K562 (cell line): ENCODE measurements around the gene RRAD. TPM values are rescaled to one million over a fixed set of nuclear protein-coding genes. Genes with fewer than 3 reads are reported as not detected.
A peak's percentile ranks its signal among the peaks of the same experiment; 100 is the strongest.

Source experiments
- ATAC-seq: fragments of 200-7000 bp; cut with Tn5 transposase; 3 replicates; pipeline ENCODE4 v1.9.1; 2020; ENCODE audit warnings: moderate library complexity
- BruUV-seq: library from RNA; stranded (reverse); fragments of 400-500 nt; replicated peaks from 2 replicates; lab custom pipeline; 2021; lab: Mats Ljungman, UMichigan
- CTCF ChIA-PET: fragments of 300-600 bp; formaldehyde crosslinking; extraction: SDS; loops from one replicate; lab custom pipeline; 2021; ENCODE audit warnings: low intra/inter-chr PET ratio; lab: Yijun Ruan, JAX
- POLR2A ChIA-PET: fragments of 300-600, 350-650 bp; sonication (Branson Sonifier 250); formaldehyde crosslinking; extraction: SDS; loops from one replicate; lab custom pipeline; 2021; ENCODE audit warnings: antibody characterized with exemption, inconsistent platforms; lab: Yijun Ruan, JAX
- DNase-seq, 4 experiments: peaks; one replicate each; pipeline versions ENCODE4 v3.0.0 to v3.0.0-alpha.2; 2011 to 2018; ENCODE audit warnings: low spot score in 3 of 4, mixed read lengths in 3 of 4; ENCODE audit errors: extremely low read depth in 1 of 4
- FAIRE-seq: peaks from 2 replicates; lab custom pipeline; 2011; peaks lifted over from hg19 to GRCh38; lab: Jason Lieb, UNC
- H2AFZ ChIP-seq: 2 replicates; pipeline ENCODE4 v1.6.0; 2011; ENCODE audit warnings: low read depth, low read length, control low read depth, inconsistent platforms
- H3K27ac ChIP-seq: fragments of 200-600 bp; 3 replicates; pipeline ENCODE4 v1.8.0; 2011; ENCODE audit warnings: low read depth, mild to moderate bottlenecking, control low read depth, inconsistent platforms, low read length, moderate library complexity, mixed read lengths; ENCODE audit errors: extremely low read depth
- H3K27me3 ChIP-seq, 2 experiments: fragments of 300-600 bp in 1 of 2; 2 replicates in 1 of 2; 3 replicates in 1 of 2; pipeline versions ENCODE4 v1.6.0 to v1.8.0; 2011; ENCODE audit warnings: inconsistent platforms in 2 of 2, low read length in 2 of 2, mild to moderate bottlenecking in 1 of 2, mixed read lengths in 1 of 2, moderate library complexity in 1 of 2; ENCODE audit not compliant: control insufficient read depth in 2 of 2, insufficient read depth in 2 of 2
- H3K36me3 ChIP-seq: fragments of 300-600 bp; 3 replicates; pipeline ENCODE4 v1.8.0; 2011; ENCODE audit warnings: mild to moderate bottlenecking, low read length, inconsistent platforms; ENCODE audit not compliant: control insufficient read depth, insufficient read depth
- H3K4me1 ChIP-seq, 2 experiments: fragments of 200-600 bp in 1 of 2; replicated peaks in 1 of 2; 2 replicates in 1 of 2; 3 replicates in 1 of 2; pipeline versions ENCODE4 v1.5.1 to v1.8.0; 2011; ENCODE audit warnings: inconsistent platforms in 2 of 2, low read length in 2 of 2, mild to moderate bottlenecking in 1 of 2, mixed read lengths in 1 of 2, moderate library complexity in 1 of 2; ENCODE audit not compliant: control insufficient read depth in 2 of 2, insufficient read depth in 2 of 2
- H3K4me2 ChIP-seq: 2 replicates; pipeline ENCODE4 v1.6.1; 2011; ENCODE audit warnings: low read length, control low read depth, inconsistent platforms, mixed read lengths; ENCODE audit not compliant: insufficient read depth
- H3K4me3 ChIP-seq: fragments of 200-600 bp; sonication (generic), shearing (Covaris generic); 2 replicates; pipeline ENCODE4 v1.5.1; 2016; ENCODE audit warnings: control low read depth, inconsistent platforms
- H3K79me2 ChIP-seq: fragments of 200-600 bp; 3 replicates; pipeline ENCODE4 v1.8.0; 2011; ENCODE audit warnings: low read length, inconsistent platforms; ENCODE audit not compliant: control insufficient read depth, insufficient read depth
- H3K9ac ChIP-seq, 2 experiments: 2 replicates each; pipeline versions ENCODE4 v1.6.0 to v1.6.1; 2011; ENCODE audit warnings: low read depth in 2 of 2, low read length in 2 of 2, control low read depth in 1 of 2, inconsistent platforms in 1 of 2, mild to moderate bottlenecking in 1 of 2, mixed read lengths in 1 of 2; ENCODE audit not compliant: insufficient read depth in 1 of 2
- H3K9me1 ChIP-seq: one replicate; pipeline ENCODE4 v1.6.0; 2011; ENCODE audit warnings: inconsistent platforms, mild to moderate bottlenecking, low read length, moderate library complexity; ENCODE audit not compliant: control insufficient read depth, insufficient read depth
- H3K9me3 ChIP-seq: replicated peaks from 2 replicates; pipeline ENCODE4 v1.5.1; 2011; ENCODE audit warnings: low read depth, low read length, inconsistent platforms; ENCODE audit not compliant: control insufficient read depth, insufficient read depth
- H4K20me1 ChIP-seq: replicated peaks from 2 replicates; pipeline ENCODE4 v1.6.1; 2011; ENCODE audit warnings: low read length, inconsistent platforms, mixed read lengths; ENCODE audit not compliant: control insufficient read depth, insufficient read depth
- ASH1L ChIP-seq: fragments of 450-650 bp; IDR thresholded peaks from 2 replicates; pipeline ENCODE4 v1.6.1; 2018; ENCODE audit warnings: borderline replicate concordance, mild to moderate bottlenecking, low read depth; ENCODE audit not compliant: partially characterized antibody
- HBP1 ChIP-seq: fragments of 450-650 bp; formaldehyde crosslinking; IDR thresholded peaks from 2 replicates; pipeline ENCODE4 v1.4.0; 2022; ENCODE audit warnings: missing genetic modification characterization
- HNRNPL ChIP-seq: fragments of 200-400 bp; formaldehyde crosslinking; IDR thresholded peaks from 2 replicates; pipeline ENCODE4 v1.6.1; 2017; ENCODE audit warnings: low read depth, mild to moderate bottlenecking, low read length
- KAT8 ChIP-seq: fragments of 450-650 bp; IDR thresholded peaks from 2 replicates; pipeline ENCODE4 v1.6.1; 2016; ENCODE audit warnings: low read depth, mild to moderate bottlenecking
- MTA1 ChIP-seq: fragments of 450-650 bp; IDR thresholded peaks from 2 replicates; pipeline ENCODE4 v1.6.1; 2017; ENCODE audit warnings: borderline replicate concordance
- NCOA6 ChIP-seq: fragments of 450-650 bp; IDR thresholded peaks from 2 replicates; pipeline ENCODE4 v1.6.1; 2017; ENCODE audit warnings: mild to moderate bottlenecking
- WGBS: fragments of 100-300 bp; shearing (Covaris generic); methylation state at CpG from one replicate; pipeline ENCODE4 v1.1.6; 2016; ENCODE audit warnings: low coverage, mixed read lengths; ENCODE audit not compliant: insufficient coverage; ENCODE audit errors: missing lambda C conversion rate; 5-methylcytosine and 5-hydroxymethylcytosine counted together
- in situ Hi-C: fragments of 300-500 bp; cut with MboI; formaldehyde crosslinking; loops from 4 replicates; pipeline ENCODE4 v1.15.0; 2018; ENCODE audit warnings: inconsistent platforms, mixed read lengths
- intact Hi-C: fragments of 100-400 bp; cut with micrococcal nuclease; formaldehyde crosslinking; loops from 2 replicates; pipeline ENCODE4 v1.14.2; 2022
- polyA plus RNA-seq, 8 experiments: library from polyadenylated mRNA; depleted of rRNA in 4 of 8; stranded (reverse) in 5 of 8; unstranded in 3 of 8; fragments of >200 nt; fragmentation: Nextera tagmentation in 2 of 8; fragmentation: Illumina TruSeq in 1 of 8; extraction: Ambion mirVana in 2 of 8; extraction: Trizol in 1 of 8; gene quantifications; 2 replicates each; pipeline versions ENCODE4 v1.2.1 to v1.2.3, GENCODE V29; 2011 to 2014; ENCODE audit warnings: inconsistent platforms in 1 of 8, missing spikeins in 1 of 8
- total RNA-seq, 7 experiments: library from RNA; depleted of rRNA in 6 of 7; stranded (reverse); fragments of >200 nt in 6 of 7; fragmentation: Illumina TruSeq in 2 of 7; extraction: Trizol in 2 of 7; gene quantifications; 2 replicates each; pipeline versions ENCODE4 v1.2.1 to v1.2.3, GENCODE V29; 2011 to 2021; ENCODE audit warnings: low replicate concordance in 1 of 7

RRAD gene
- total and polyA plus RNA-seq, 9 of the 15 experiments (the other 6 are each of a cell fraction or from before 2014, with no cell fraction given) = 0.09 to 0.20 (median 0.13) TPM; not detected in 5

GRCh38 chr16:66968847-66969246 lies 43.5 kb upstream of the RRAD start:
- H3K4me2 ChIP-seq = no peak overlapping the region
- WGBS = 17% methylated on average over 5 of the region's 5 CpGs

GRCh38 chr16:66964049-66964448 lies 38.7 kb upstream of the RRAD start:
- TF ChIP-seq HBP1 (CRISPR knock-in tag) = no peak
- TF ChIP-seq ASH1L = no peak
- no TSS peak for BruUV-seq
- intact Hi-C loops = no loop called here
- 30% methylated on average over 6 of the region's 6 CpGs for WGBS
- Histone ChIP-seq H3K4me2 (no peak overlapping the region), H3K36me3 (no peaks in the 10 kb centered on the region), H2AFZ (no peak overlapping the region), H4K20me1 (no peaks in the 10 kb centered on the region), H3K27ac (no peak overlapping the region), H3K9ac (peak overlapping the region in 1 of 2 experiments; percentile 23; a peak in 1 of 4 replicates), H3K9me3 (no peaks in the 10 kb centered on the region), H3K9me1 (no peaks in the 10 kb centered on the region), H3K27me3 (peaks cover 2 to 13% of the 10 kb centered on the region in 2 experiments; a peak in 2 of 5 replicates), H3K79me2 (no peaks in the 10 kb centered on the region), H3K4me3 (no peak overlapping the region), H3K4me1 (peaks cover 0 to 7% of the 10 kb centered on the region in 2 experiments; a peak in 2 of 5 replicates)
- ChIA-PET CTCF (no interaction called here), POLR2A (no interaction called here)
- in situ Hi-C loops = loop anchor here (25.0 kb wide), 2 partner anchors 198 to 448 kb away; partner anchors contain the start of genes B3GNT9, FBXL8, HSF4 and NOL3
- DNase-seq = no peak
- no peak for ATAC-seq
- no peak for FAIRE-seq

More at GRCh38 chr16:66968847-66969246, 43.5 kb upstream of the RRAD start:
- Histone ChIP-seq H3K4me1 (peaks cover 3 to 13% of the 10 kb centered on the region in 2 experiments; a peak in 2 of 5 replicates), H2AFZ (no peak overlapping the region), H3K36me3 (no peaks in the 10 kb centered on the region), H3K79me2 (no peaks in the 10 kb centered on the region), H3K27ac (no peak overlapping the region), H3K9ac (no peak overlapping the region), H3K27me3 (peaks cover 7 to 30% of the 10 kb centered on the region in 2 experiments; a peak in 4 of 5 replicates), H3K9me1 (peaks cover 3% of the 10 kb centered on the region), H3K4me3 (no peak overlapping the region), H4K20me1 (no peaks in the 10 kb centered on the region), H3K9me3 (no peaks in the 10 kb centered on the region)
- ChIA-PET POLR2A (interaction anchor here (1.1 to 1.3 kb wide), 4 partner anchors 8 to 49 kb away, joined by 3 read pairs; partner anchors contain the start of gene CES3), CTCF (no interaction called here)
- FAIRE-seq (no peak), DNase-seq (no peak), ATAC-seq (no peak)
- no TSS peak for BruUV-seq
- TF ChIP-seq MTA1 (no peak), HNRNPL (no peak), NCOA6 (no peak), KAT8 (no peak)
- intact Hi-C loops (no loop called here), in situ Hi-C loops (loop anchor here (25.0 kb wide), 2 partner anchors 193 to 443 kb away; partner anchors contain the start of genes B3GNT9, FBXL8, HSF4 and NOL3)
